HG02759 (cell line): ENCODE results near the gene PTK6.

Experiments used
- ATAC-seq: cut with Tn5 transposase; IDR thresholded peaks from one replicate; pipeline ENCODE4 v1.9.1; 2021; ENCODE audit warnings: mild to moderate bottlenecking, moderate library complexity; ENCODE audit not compliant: unreplicated experiment

PTK6 gene

DNA sequence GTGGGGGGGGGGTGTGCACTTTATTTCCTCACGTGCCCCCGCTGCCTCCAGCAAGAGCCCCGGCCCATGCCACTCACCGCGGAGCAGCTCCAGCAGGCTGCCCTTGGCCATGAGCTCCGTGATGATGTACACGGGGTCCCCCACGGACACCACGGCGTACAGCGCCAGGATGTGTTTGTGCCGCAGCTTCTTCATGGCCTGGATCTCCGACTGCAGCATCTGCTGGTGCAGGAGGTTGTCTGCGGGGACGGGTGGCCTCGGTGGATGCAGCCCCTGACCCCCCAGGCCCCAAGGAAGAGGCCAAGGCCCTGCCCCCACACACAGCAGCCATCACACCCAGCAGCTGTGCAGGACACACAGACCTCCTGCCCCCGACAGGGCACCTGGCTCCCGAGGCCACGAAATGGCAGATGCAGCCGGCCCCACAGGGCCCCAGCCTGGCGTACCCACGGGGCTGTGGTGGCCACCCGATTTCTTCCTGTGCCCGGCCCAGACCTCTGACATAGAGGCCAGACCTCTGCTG, 4.7 kb downstream of the PTK6 start:
- no peak for ATAC-seq

DNA sequence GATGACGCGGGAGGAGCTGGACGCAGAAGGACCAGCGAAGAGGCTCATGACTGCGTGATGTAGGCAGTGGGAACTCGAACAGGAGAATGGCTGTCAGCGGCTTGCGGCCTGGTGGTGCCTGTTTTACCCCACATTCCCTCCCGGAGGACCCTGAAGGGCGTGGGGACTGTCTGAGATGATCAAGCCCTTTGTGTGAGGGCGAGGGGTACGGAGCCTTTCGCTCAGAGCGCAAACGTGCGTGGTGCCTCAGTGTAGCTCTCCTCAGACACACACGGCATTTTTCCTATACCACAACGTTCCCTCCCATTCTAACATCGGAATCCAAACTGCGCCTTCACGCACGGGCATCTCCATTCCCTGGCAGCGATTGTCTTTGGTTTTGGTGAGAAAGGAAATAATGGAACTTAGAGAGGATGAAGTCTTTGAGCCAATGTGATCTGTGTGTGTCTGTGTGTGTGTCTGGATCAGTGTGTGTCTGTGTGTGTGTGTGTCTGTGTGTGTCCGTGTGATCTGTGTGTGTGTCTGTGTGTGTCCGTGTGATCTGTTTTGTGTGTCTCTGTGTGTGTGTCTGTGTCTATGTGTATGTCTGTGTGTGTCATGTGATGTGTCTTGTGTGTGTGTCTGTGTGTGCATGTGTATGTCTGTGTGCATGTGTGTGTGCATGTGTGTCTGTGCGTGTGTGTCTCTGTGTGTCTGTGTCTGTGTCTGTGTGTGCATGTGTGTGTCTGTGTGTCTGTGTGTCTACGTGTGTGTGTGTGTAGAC, 5.3 kb downstream of the PTK6 start:
- ATAC-seq = no peak

DNA sequence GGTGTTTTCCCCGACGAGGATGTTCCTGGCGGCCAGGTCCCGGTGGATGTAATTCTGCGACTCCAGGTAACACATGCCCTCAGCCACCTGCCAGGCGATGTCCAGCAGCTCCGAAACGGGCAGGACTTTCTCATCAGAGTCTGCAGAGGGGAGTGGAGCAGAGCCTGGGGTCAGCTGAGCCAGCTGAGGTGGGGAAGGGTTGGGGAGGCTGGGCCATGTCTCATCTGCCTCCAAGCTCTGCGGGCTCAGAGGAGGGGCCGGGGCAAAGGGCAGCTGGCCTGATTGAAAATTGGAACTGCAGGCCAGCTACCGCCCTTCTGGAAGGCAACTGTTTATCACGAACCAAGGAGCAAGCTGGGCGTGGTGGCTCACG, 6.4 kb downstream of the PTK6 start:
- ATAC-seq = no peak

GRCh38 chr20:63529861-63530787, 7.1 kb downstream of the PTK6 start:
- ATAC-seq = no peak

GRCh38 chr20:63529180-63529860, 7.9 kb downstream of the PTK6 start:
- ATAC-seq = no peak

DNA sequence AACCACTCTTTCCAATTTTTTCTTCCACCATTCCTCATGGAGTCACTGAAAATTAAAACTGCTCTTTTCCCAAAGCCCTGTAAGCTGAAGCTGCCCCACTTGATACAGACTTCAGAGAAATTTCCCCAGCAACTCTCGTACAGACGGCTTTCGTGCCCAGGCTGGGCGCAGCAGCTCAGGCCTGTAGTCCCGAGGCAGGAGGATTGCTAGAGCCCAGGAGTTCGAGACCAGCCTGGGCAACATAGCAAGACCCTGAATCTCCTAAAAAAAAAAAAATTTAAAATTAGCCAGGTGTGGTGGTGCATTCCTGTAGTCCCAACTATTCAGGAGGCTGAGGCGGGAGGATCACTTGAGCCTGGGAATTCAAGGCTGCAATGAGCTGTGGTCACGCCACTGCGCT, 10.0 kb downstream of the PTK6 start:
- ATAC-seq = no peak

DNA sequence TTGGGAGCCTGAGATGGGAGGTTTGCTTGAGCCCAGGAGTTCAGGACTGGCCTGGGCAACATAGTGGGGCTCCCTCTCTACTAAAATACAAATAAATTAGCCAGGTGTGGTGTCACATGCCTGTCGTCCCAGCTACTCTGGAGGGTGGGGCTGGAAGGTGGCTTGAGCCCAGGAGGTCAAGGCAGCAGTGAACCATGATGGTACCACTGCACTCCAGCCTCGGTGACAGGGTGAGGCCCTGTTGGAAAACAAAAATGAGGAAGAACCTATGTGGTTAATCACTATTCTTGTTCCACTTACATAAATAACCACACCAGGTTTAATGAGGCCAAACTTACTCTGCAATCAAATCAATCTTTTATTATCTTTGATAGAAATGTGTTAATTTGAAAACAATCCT, 11.2 kb downstream of the PTK6 start:
- no peak for ATAC-seq

- ATAC-seq = no peak
Observed at GRCh38 chr20:63525185-63525584, 12.0 kb downstream of the PTK6 start.

- ATAC-seq = no peak
Observed at GRCh38 chr20:63522981-63523611, 14.1 kb downstream of the PTK6 start.

- ATAC-seq = no peak
Observed at GRCh38 chr20:63522091-63522868, 14.9 kb downstream of the PTK6 start.

DNA sequence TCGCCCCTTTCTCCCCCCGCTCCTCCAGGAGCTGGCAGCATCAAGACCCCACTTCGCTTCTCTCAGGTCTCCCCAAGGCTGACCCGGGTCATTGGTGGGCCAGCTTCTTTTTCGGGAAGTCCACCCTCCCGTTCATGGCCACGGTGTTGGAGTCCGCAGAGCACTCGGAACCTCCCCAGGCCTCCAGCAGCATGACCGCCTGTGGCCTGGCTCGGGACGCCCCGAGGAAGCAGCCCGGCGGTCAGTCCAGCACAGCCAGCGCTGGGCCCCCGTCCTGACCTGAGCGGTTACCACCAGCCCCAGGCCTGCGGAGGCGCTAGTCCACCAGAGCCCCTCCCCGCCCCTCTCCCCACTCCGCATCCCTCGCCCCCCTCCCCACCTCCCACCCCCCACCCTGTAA, 15.6 kb downstream of the PTK6 start:
- ATAC-seq = no peak

DNA sequence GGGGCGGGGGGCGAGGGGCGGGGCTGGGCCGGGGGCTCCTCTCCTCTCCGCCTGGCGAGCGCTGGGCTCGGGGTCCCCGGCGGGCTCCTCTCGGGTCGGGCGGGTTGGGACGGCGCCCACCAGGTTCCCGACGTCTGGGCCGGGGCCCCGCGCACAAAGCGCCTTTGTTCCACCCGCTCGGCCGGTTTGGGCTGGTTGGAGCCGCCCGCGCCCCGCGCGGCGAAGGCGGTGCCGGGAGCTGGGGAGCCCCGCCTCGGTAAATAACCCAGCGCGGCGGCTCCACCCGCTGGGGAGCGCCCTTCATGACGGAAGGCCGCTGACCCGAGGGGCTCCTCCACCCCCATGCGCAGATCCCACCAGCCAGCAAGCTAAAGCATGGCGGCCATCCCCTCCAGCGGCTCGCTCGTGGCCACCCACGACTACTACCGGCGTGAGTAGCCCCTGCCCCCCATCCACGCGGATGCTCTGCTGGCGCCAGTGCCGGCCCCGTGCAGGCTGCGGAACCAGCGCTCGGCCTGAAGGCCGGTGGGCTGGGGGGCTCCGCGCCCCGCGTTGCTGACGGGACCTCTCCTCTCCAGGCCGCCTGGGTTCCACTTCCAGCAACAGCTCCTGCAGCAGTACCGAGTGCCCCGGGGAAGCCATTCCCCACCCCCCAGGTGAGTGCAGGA, 16.1 kb downstream of the PTK6 start:
- peak; percentile 54 for ATAC-seq

- ATAC-seq = peak; percentile 77
Observed at GRCh38 chr20:63520504-63520933, 16.7 kb downstream of the PTK6 start, which contains the start of gene PPDPF. TSS of gene PPDPF (plus strand) at chr20:63520765. CDS start at chr20:63521309, 544 bp downstream.

GRCh38 chr20:63519668-63520503, 17.3 kb downstream of the PTK6 start:
- peak; percentile 44 for ATAC-seq

DNA sequence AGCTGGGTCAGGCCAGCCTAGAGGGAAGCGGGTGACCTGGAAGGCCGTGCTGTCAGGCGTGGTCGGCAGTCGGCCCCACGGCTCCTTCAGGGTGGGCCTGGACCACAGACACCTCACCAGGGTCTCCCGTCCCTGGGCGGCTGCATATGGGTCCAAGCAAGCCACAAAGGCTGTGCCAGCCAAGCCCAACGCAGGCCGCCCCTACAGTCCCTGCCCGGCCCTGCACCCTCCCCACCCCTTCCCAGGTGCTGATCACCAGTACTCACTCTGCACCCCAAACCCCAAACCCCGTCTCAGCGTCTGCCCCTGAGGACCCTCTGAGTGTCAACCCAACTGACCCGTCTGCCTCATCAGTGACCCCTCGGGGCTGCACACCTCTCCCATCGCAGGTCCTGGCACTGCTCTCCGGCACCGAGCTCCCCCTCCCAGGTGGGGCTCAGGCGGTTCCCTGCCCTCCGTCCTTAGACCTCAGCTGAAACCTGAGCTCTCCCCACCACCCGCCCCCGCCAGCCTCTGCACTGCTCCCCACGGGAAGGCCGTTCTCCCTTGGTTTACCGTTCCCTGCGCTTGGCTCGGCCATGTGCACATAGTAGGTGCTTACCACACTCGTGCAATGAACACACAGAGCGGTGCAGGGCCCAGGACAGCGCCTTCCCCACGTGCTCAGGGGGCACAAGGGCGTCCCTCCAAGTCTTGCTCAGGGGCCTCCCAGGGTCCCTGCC, 18.1 kb downstream of the PTK6 start:
- ATAC-seq = no peak

DNA sequence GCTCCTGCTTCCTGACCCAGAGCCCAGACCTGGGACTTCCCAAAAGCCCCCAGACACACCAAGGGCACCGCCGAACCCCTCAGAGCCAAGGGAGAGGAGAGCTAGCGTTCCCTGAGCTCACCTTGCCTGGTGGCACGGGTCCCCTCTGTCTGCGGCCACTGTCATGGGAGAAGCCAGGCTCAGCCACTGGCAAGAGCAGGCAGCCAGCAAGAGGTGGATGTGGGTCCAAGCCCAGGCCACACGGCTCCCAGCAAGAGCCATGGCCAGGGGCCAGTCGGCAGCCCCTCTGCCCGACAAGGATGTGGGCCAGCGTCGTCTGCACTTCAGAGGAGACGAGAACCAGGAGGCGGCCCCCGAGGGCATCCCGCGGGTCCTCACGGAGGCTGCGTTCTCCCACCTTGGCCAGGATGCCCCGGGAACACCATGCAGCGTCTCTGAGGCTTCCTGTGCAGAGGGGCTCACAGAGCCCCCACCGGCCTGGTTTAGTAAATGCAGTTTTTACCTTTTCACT, 18.8 kb downstream of the PTK6 start:
- no peak for ATAC-seq
